ACC112 (cell line): ENCODE results near the gene OARD1.

ENCODE experiments used
- H2AFZ ChIP-seq: fragments of 200-600 bp; sonication (generic); one replicate; pipeline ENCODE4 v1.6.0; 2017; ENCODE audit warnings: antibody characterized with exemption, low read length; ENCODE audit not compliant: unreplicated experiment
- H3K27ac ChIP-seq: fragments of 200-600 bp; sonication (generic); 2 replicates; pipeline ENCODE4 v1.5.1; 2014; ENCODE audit warnings: low read depth, mild to moderate bottlenecking, antibody characterized with exemption, low read length, moderate library complexity
- H3K27me3 ChIP-seq: fragments of 200-600 bp; sonication (generic); 2 replicates; pipeline ENCODE4 v1.6.1; 2014; ENCODE audit warnings: mild to moderate bottlenecking, antibody characterized with exemption, low read length, moderate library complexity, mixed read lengths; ENCODE audit not compliant: insufficient read depth
- H3K36me3 ChIP-seq: fragments of 200-600 bp; sonication (generic); 2 replicates; pipeline ENCODE4 v1.6.1; 2016; ENCODE audit warnings: mild to moderate bottlenecking, antibody characterized with exemption, low read length, moderate library complexity, mixed read lengths; ENCODE audit not compliant: insufficient read depth
- H3K4me1 ChIP-seq: fragments of 200-600 bp; sonication (generic); one replicate; pipeline ENCODE4 v1.6.1; 2016; ENCODE audit warnings: low read length, mixed read lengths; ENCODE audit not compliant: insufficient read depth, unreplicated experiment, control insufficient read depth
- H3K4me3 ChIP-seq: fragments of 200-600 bp; sonication (generic); 2 replicates; pipeline ENCODE4 v1.5.1; 2014; ENCODE audit warnings: mild to moderate bottlenecking, low read depth, low read length
- H3K79me2 ChIP-seq: fragments of 200-600 bp; sonication (generic); one replicate; pipeline ENCODE4 v1.6.0; 2016; ENCODE audit warnings: low read length; ENCODE audit not compliant: control insufficient read depth, unreplicated experiment, insufficient read depth

Gene OARD1

DNA sequence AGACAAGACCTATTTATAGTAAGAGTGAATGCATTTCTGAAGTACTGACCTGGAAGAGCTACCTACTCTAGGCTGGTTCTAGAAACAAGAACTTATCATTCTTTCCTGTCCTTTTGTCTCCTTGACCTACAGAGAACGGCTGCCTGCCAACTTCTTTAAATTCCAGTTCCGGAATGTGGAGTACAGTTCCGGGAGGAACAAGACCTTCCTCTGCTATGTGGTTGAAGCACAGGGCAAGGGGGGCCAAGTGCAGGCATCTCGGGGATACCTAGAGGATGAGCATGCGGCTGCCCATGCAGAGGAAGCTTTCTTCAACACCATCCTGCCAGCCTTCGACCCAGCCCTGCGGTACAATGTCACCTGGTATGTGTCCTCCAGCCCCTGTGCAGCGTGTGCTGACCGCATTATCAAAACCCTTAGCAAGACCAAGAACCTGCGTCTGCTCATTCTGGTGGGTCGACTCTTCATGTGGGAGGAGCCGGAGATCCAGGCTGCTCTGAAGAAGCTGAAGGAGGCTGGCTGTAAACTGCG, 10.9 kb downstream of the OARD1 start:
- Histone ChIP-seq H2AFZ (no peak overlapping the region), H3K36me3 (no peaks in the 10 kb centered on the region), H3K4me1 (peaks cover 5% of the 10 kb centered on the region), H3K27ac (no peak overlapping the region), H3K4me3 (no peak overlapping the region), H3K27me3 (no peaks in the 10 kb centered on the region), H3K79me2 (no peaks in the 10 kb centered on the region)

DNA sequence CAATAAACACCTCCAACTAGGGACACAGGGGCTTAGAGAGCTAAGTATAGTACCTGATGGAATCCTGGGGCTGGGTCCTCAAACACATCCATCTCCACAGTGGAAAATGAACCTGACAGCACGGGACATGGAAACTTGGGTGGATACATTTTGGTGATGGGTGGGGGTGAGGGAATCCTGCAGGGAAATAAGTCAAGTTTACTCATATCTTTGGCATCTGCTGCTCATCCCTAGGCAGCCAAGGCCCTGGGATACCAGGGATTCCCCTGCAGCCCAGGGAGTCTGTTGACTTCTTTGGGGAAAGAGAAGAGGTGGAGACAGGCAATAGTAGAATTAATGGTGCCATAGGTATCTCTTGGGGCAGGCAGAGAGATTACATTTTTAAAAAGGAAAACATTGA, 12.6 kb downstream of the OARD1 start:
- Histone ChIP-seq H3K27ac (no peak overlapping the region), H3K36me3 (no peaks in the 10 kb centered on the region), H3K79me2 (no peaks in the 10 kb centered on the region), H3K27me3 (0 out of 2 replicates have a peak, but pooled peaks cover 4% of the 10 kb centered on the region), H2AFZ (no peak overlapping the region), H3K4me1 (peaks cover 5% of the 10 kb centered on the region), H3K4me3 (no peak overlapping the region)

- no peak overlapping the region for H2AFZ ChIP-seq
- no peak overlapping the region for H3K4me3 ChIP-seq
- peaks cover 5% of the 10 kb centered on the region for H3K4me1 ChIP-seq
- H3K27me3 ChIP-seq = 0 out of 2 replicates have a peak, but pooled peaks cover 4% of the 10 kb centered on the region
- H3K27ac ChIP-seq = no peak overlapping the region
- H3K79me2 ChIP-seq = no peaks in the 10 kb centered on the region
- no peaks in the 10 kb centered on the region for H3K36me3 ChIP-seq
Measured at GRCh38 chr6:41058783-41059181, 13.4 kb downstream of the OARD1 start.

GRCh38 chr6:41056768-41057490, 15.2 kb downstream of the OARD1 start:
- no peaks in the 10 kb centered on the region for H3K79me2 ChIP-seq
- H3K36me3 ChIP-seq = no peaks in the 10 kb centered on the region
- H3K27me3 ChIP-seq = 0 out of 2 replicates have a peak, but pooled peaks cover 4% of the 10 kb centered on the region
- H3K4me3 ChIP-seq = no peak overlapping the region
- peaks cover 5% of the 10 kb centered on the region for H3K4me1 ChIP-seq
- no peak overlapping the region for H2AFZ ChIP-seq
- H3K27ac ChIP-seq = no peak overlapping the region

DNA sequence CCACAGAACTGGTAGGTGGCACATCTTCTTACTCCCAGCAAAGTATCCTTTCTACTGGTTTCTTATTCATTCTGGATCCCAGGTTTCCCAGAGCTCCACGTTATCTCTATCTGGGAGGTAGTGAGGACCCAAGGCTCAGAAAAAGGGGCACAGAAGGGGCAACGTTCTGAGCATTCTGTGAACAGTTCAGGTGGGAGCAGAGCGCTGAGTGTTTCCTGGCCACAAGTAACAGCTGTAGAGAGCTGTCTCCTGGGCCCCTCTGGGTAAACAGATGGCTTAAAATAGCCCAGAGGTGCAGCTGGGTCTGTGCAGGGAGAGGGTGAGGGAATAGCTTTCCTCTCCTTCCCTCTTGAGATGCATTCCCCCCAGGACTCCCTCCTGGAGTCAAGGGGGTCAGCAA, 17.0 kb downstream of the OARD1 start:
- peaks cover 5% of the 10 kb centered on the region for H3K4me1 ChIP-seq
- H3K27me3 ChIP-seq = 0 out of 2 replicates have a peak, but pooled peaks cover 4% of the 10 kb centered on the region
- H3K4me3 ChIP-seq = no peak overlapping the region
- no peak overlapping the region for H3K27ac ChIP-seq
- no peak overlapping the region for H2AFZ ChIP-seq
- no peaks in the 10 kb centered on the region for H3K79me2 ChIP-seq
- no peaks in the 10 kb centered on the region for H3K36me3 ChIP-seq

DNA sequence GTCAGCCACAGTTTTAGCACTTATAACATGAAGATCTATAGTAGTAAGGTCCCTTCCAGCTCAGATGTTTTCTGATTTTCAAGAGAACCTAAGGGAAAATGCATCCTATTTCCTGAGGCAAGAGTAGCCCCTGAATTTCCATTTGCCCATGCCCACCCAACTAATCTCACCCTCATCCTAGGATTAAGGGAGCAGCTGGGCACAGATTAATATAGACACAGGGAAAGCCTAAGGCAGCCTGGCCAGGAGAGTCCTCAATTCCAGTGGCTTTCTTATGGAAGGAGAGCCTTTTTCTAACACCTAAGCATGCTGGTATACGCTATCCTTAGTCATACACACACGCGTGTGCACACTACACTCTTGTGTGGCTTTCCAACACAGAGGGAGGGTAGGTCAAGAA, 17.6 kb downstream of the OARD1 start:
- no peaks in the 10 kb centered on the region for H3K36me3 ChIP-seq
- H3K27ac ChIP-seq = no peak overlapping the region
- no peak overlapping the region for H2AFZ ChIP-seq
- H3K79me2 ChIP-seq = no peaks in the 10 kb centered on the region
- peaks cover 3% of the 10 kb centered on the region for H3K4me1 ChIP-seq
- H3K4me3 ChIP-seq = no peak overlapping the region
- 0 out of 2 replicates have a peak, but pooled peaks cover 4% of the 10 kb centered on the region for H3K27me3 ChIP-seq

DNA sequence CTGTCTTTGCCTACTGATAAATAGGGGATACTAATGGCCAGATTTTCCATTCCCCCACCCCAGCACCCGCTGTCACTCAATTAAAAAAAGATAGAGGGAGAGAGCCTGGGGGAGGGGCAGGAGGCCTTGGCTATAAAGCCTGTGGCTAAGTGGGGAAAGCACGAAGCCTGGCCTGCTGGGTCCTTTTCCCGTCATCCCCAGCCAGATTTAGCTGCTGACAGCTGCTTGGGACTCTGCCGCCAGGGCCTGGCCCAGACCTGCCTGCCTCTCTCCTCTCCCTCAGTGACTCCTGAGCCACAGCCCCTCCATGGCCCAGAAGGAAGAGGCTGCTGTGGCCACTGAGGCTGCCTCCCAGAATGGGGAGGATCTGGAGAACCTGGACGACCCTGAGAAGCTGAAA, 19.1 kb downstream of the OARD1 start, which contains the start of gene APOBEC2:
Gene APOBEC2 (plus strand): TSS at position 162 of the 400 bp plus-strand sequence. CDS start 146 bp downstream, at position 308.
- no peaks in the 10 kb centered on the region for H3K4me1 ChIP-seq

DNA sequence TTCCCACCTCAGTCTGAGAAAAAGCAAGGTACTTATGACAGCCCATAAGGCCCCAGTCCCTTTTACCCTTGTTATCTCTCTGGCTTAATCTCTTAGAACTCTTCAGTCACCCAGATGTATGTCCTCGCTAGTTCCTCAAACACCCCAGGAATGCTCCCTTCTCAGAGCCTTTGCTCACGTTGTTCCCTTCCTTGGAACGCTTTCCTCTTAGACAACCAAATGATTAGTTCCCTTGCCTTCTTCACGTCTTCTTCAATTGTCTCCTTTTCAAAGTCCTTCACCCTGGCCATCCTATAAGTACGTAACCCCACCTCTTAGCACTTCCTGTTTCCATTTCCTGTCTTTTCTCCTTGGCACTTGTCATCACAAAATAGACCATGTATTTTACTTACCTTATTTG, 20.3 kb downstream of the OARD1 start:
- Histone ChIP-seq H3K36me3 (no peaks in the 10 kb centered on the region), H3K27ac (no peak overlapping the region), H3K4me1 (no peaks in the 10 kb centered on the region), H2AFZ (no peak overlapping the region), H3K27me3 (peaks cover 9% of the 10 kb centered on the region), H3K4me3 (no peak overlapping the region), H3K79me2 (no peaks in the 10 kb centered on the region)

More for the DNA sequence above, 19.1 kb downstream of the OARD1 start, which contains the start of gene APOBEC2:
- no peak within 1 kb of the TSS for H3K27ac ChIP-seq
- no peak within 1 kb of the TSS for H2AFZ ChIP-seq
- H3K79me2 ChIP-seq = no peaks in the 10 kb centered on the region
- H3K4me3 ChIP-seq = no peak within 1 kb of the TSS
- no peaks in the 10 kb centered on the region for H3K36me3 ChIP-seq
- 0 out of 2 replicates have a peak, but pooled peaks cover 4% of the 10 kb centered on the region for H3K27me3 ChIP-seq

DNA sequence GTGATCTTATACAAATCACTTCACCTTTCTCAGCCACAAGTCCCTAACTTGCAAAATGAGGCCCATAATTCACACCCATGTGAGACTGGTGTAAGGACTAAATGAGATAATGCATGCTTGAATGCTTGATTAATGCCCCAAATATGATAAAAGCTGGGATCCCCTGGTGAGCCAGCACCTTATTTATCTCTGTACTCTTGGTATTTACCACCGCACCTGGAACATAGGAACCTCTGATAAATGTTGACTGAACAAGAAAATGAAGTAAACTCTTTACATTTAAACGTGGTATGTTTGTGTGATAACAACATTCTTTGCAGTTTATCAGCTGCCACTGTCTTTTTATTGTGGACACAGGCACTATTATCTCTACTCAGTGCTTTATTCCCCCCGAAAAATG, 21.6 kb downstream of the OARD1 start:
- no peaks in the 10 kb centered on the region for H3K36me3 ChIP-seq
- no peak overlapping the region for H2AFZ ChIP-seq
- H3K4me3 ChIP-seq = no peak overlapping the region
- no peaks in the 10 kb centered on the region for H3K79me2 ChIP-seq
- H3K27me3 ChIP-seq = peaks cover 22% of the 10 kb centered on the region
- no peaks in the 10 kb centered on the region for H3K4me1 ChIP-seq
- no peak overlapping the region for H3K27ac ChIP-seq

GRCh38 chr6:41049955-41050354, 22.2 kb downstream of the OARD1 start:
- Histone ChIP-seq H3K4me1 (no peaks in the 10 kb centered on the region), H3K27me3 (peaks cover 24% of the 10 kb centered on the region), H2AFZ (no peak overlapping the region), H3K79me2 (no peaks in the 10 kb centered on the region), H3K27ac (no peak overlapping the region), H3K4me3 (no peak overlapping the region), H3K36me3 (no peaks in the 10 kb centered on the region)

GRCh38 chr6:41049521-41049920, 22.6 kb downstream of the OARD1 start:
- Histone ChIP-seq H3K4me3 (no peak overlapping the region), H2AFZ (no peak overlapping the region), H3K27ac (no peak overlapping the region), H3K36me3 (no peaks in the 10 kb centered on the region), H3K4me1 (no peaks in the 10 kb centered on the region), H3K79me2 (no peaks in the 10 kb centered on the region), H3K27me3 (peaks cover 20% of the 10 kb centered on the region)
